COLO668 (cell line): ENCODE data around the gene CA10.
A peak's percentile ranks its signal among the peaks of the same experiment; 100 is the strongest.

Source experiments
- DNase-seq: peaks from one replicate; lab custom pipeline; 2025; ENCODE audit not compliant: unreplicated experiment; lab: John Stamatoyannopoulos, UW

Gene CA10

GRCh38 chr17:51890710-51891109 is 267.8 kb downstream of the CA10 start:
- DNase-seq: no peak

- no peak for DNase-seq
Observed at GRCh38 chr17:51888816-51889215, 269.7 kb downstream of the CA10 start.

- DNase-seq: no peak
Observed at GRCh38 chr17:51876986-51877385, 281.5 kb downstream of the CA10 start.

GRCh38 chr17:51873302-51873701 is 285.2 kb downstream of the CA10 start:
- no peak for DNase-seq

GRCh38 chr17:51869387-51869786 is 289.1 kb downstream of the CA10 start:
- DNase-seq: no peak

- peak; percentile 31 for DNase-seq
Observed at GRCh38 chr17:51860954-51861561, 297.5 kb downstream of the CA10 start.

GRCh38 chr17:51857052-51857597 is 301.4 kb downstream of the CA10 start:
- no peak for DNase-seq

GRCh38 chr17:51855806-51856205 is 302.7 kb downstream of the CA10 start:
- DNase-seq: no peak

- DNase-seq: peak; percentile 16
Observed at GRCh38 chr17:51853857-51854256, 304.7 kb downstream of the CA10 start.

- no peak for DNase-seq
Observed at GRCh38 chr17:51852603-51853002, 305.9 kb downstream of the CA10 start.

GRCh38 chr17:51850201-51850600 is 308.3 kb downstream of the CA10 start:
- no peak for DNase-seq

GRCh38 chr17:51848451-51848850 is 310.1 kb downstream of the CA10 start:
- DNase-seq: no peak

- no peak for DNase-seq
Observed at GRCh38 chr17:51846566-51846965, 311.9 kb downstream of the CA10 start.

- DNase-seq: no peak
Observed at GRCh38 chr17:51845776-51846175, 312.7 kb downstream of the CA10 start.

- no peak for DNase-seq
Observed at GRCh38 chr17:51842763-51843162, 315.8 kb downstream of the CA10 start.

- no peak for DNase-seq
Observed at GRCh38 chr17:51841669-51842068, 316.8 kb downstream of the CA10 start.

- DNase-seq: no peak
Observed at GRCh38 chr17:51840688-51841087, 317.8 kb downstream of the CA10 start.

- DNase-seq: no peak
Observed at GRCh38 chr17:51833620-51834019, 324.9 kb downstream of the CA10 start.

GRCh38 chr17:51833045-51833444 is 325.5 kb downstream of the CA10 start:
- no peak for DNase-seq

GRCh38 chr17:51830886-51831285 is 327.6 kb downstream of the CA10 start:
- DNase-seq: no peak

- no peak for DNase-seq
Observed at GRCh38 chr17:51830451-51830850, 328.1 kb downstream of the CA10 start.

GRCh38 chr17:51828901-51829300 is 329.6 kb downstream of the CA10 start:
- no peak for DNase-seq

- DNase-seq: no peak
Observed at GRCh38 chr17:51827140-51827539, 331.4 kb downstream of the CA10 start.
